NCI-H82 treated with DMSO at 0.1 percent for 48 hours (cell line): ENCODE results near the gene LTBP4.
"Not testable (repeated sequence)": the region's sequence is repeated elsewhere in the genome, so short reads cannot be mapped to it uniquely, and the experiment has no call there.

Experiments
- DNase-seq: peaks from one replicate; lab custom pipeline; 2025; ENCODE audit not compliant: unreplicated experiment; lab: John Stamatoyannopoulos, UW

LTBP4 gene

DNA sequence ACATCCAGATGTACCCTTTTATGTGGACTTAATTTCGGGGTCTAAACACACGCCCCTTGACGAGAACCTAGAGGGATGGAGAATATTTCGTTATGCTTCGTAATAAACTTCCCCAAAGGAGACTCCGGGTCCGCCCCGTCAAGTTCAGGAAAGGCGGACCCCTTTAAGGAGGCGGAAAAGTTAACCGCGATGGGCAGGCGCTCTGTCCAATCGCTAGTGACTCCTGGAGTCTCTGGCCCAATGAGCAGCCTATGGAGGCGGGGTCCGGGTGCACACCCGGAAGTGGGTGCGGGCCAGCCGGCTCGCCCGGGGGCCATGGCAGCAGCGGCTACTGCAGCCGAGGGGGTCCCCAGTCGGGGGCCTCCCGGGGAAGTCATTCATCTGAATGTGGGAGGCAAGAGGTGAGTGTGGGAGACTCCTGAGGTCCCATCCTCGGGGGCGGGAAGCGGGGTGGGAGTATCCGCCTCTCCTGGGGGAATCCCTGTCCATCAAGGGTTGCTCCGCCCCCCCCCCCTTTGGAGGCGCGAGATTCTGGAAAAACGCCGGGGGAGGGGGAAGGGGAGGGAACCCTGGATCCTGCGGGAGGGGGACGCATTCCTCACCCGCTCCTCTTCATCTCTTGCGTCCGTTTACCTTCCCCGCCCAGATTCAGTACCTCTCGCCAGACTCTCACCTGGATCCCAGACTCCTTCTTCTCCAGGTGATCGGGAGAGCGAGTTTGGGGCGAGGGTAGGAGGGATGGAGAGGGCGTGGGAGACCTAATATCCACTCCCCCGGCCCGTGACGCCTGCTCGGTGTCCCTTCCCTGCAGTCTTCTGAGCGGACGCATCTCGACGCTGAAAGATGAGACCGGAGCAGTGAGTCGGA, 24.4 kb upstream of the LTBP4 start, which contains the start of gene SHKBP1:
Gene SHKBP1 (plus strand): TSS at position 289 of the 867 bp plus-strand sequence. CDS start 27 bp downstream, at position 316.
- peak; percentile 87 for DNase-seq

DNA sequence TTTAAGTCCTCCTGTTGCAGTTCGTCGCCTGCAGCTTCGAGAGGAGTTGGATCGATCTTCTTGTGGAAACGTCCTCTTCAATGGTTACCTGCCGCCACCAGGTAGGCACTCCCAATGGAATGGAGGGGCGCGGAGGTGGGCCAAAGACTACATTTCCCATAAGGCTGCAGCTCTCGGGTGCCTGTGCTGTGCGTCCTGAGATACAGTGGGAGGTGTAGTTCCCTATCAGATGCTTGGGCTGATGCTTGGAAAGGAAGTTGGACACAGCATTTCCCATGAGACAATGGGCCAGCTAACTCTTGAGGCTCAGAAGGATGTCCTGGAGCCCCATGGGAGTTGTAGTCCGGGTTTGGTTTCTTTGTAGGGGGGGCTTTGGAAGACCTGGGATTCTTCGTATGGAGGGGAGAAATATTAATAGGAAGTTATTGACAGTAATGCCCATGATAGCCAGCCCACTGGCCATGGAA, 22.7 kb upstream of the LTBP4 start:
- DNase-seq: peak; percentile 70

DNA sequence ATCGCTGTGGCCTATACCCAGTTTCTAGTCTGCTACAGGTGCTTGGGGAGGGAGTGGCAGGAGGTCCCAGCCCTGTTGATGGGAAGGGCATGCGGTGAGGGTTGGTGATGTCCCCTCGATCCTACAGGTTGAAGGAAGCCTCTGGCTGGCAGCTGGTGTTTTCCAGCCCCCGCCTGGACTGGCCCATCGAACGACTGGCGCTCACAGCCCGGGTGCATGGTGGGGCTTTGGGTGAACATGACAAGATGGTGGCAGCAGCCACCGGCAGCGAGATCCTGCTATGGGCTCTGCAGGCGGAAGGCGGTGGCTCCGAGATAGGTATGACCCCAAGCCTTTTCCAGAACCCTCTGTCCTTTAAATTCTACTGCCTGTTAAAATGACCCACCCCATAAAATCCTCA, 20.6 kb upstream of the LTBP4 start:
- DNase-seq: no peak

DNA sequence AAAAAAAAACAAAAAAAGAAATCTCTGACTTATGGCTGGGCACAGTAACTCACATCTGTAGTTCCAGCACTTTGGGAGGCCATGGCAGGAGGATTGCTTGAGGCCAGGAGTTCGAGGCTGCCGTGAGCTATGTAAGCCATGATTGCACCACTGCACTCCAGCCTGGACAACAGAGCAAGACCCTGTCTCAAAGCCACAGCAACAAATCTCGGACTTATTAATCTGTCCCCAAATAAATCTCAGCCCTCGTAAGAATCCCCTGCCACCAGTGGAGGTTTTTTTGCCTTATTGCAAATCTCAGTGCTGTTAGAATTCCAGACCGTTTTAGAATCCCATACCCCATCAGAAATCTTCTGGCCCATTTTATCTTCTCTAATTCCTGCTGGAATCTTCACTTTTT, 19.6 kb upstream of the LTBP4 start:
- DNase-seq: no peak

DNA sequence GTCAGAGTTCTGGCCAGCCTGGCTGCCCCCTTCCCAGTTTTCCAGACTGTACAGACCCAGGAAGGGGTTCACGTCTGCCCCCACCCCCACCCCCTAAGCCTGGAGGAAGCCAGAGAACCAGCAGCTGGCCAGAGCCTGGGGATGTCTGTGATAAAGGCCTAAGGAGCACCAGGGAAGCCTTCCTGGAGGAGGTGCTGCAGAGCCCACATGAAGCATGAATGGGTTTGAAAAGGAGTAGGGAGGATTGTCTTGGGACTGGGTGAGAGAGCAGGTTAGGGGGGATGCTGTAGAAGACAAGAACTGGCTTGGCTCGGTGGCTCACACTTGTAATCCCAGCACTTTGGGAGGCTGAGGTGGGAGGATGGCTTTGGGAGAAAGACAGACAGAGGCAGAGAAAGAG, 18.7 kb upstream of the LTBP4 start:
- DNase-seq: no peak

DNA sequence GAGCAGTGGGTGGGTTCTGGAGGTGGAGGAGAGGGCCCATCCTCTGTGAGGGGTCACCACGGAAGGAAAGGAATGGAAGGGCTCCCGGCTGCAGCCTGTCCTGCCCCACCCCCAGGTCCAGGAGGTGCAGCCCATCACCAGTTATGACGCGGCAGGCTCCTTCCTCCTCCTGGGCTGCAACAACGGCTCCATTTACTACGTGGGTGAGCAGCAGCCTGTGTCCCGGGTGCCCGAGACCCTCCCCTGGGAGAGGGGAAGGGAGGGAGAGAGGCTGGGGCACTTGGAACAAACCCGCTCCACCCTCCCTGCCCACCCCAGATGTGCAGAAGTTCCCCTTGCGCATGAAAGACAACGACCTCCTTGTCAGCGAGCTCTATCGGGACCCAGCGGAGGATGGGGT, 17.9 kb upstream of the LTBP4 start:
- no peak for DNase-seq

DNA sequence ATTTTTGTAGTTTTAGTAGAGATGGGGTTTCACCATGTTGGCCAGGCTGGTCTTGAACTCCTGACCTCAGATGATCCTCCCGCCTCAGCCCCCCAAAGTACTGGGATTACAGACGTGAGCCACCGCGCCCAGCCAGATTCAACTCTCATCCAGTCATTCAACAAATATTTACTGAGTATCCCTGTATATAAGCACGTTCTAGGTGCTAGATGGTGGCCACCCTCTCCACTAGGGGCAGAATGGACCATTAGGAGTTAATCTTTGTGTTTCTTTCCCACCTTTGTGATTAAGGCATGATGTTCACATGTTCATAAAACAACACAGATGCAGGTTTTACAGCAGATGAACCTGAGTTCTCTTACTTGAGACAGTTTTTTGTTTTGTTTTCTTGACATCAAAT, 17.2 kb upstream of the LTBP4 start:
- no peak for DNase-seq

DNA sequence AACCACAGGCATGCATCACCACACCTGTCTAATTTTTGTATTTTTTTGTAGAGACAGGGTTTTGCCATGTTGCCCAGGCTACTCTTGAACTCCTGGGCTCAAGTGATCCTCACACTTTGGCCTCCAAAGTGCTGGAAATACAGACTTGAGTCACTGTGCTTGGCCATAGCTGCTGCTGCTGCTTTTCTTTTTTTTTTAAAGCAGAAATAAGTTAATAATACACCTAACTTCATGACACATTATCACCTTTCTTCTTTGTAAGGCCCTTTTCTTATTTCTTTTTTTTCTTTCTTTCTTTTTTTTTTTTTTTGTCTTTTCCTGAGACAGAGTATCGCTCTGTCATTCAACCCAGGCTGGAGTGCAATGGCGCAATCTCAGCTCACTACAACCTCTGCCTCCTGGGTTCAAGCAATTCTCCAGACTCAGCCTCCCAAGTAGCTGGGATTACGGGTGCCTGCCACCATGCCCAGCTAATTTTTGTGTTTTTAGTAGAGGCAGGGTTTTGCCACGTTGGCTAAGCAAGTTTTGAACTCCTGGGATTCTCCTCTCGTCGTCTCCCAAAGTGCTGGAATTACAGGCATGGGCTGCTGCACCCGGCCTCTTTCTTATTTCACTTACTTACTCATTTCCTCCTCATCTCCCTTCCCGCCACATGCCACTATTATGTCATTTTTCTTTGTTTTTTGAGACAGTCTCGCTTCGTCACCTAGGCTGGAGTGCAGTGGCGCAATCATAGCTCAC, 15.8 kb upstream of the LTBP4 start:
- DNase-seq: no peak

DNA sequence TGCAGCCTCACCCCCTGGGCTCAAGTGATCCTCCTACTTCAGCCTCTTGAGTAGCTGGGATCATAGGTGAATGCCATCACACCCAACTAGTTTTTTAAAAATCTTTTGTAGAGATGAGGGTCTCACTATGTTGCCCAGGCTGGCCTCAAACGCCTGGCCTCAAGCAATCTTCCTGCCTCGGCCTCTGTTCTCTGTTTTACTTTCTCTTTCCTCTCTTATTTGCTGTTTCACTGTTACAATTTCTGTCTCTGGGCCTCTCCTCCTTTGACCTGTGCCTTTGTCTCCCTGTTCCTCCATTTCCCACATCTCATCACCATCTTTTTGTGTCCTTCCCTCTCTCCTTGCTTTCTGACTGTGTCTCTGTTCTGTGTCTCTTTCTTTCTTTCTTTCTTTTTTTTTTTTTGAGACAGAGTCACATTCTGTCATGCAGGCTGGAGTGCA, 15.2 kb upstream of the LTBP4 start:
- DNase-seq: no peak

DNA sequence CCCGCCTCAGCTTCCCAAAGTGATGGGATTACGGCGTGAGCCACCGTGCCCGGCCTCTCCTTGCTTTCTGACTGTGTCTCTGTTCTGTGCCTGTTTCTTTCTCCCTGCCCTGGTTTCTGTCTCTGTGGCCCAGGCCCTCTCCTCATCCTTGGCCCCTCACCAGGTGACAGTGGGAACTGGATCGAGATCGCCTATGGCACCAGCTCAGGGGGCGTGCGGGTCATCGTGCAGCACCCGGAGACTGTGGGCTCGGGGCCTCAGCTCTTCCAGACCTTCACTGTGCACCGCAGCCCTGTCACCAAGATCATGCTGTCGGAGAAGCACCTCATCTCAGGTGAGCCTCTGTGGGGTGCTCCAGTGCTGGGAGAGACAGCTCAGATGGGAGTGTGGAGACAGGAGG, 14.6 kb upstream of the LTBP4 start:
- DNase-seq: no peak

DNA sequence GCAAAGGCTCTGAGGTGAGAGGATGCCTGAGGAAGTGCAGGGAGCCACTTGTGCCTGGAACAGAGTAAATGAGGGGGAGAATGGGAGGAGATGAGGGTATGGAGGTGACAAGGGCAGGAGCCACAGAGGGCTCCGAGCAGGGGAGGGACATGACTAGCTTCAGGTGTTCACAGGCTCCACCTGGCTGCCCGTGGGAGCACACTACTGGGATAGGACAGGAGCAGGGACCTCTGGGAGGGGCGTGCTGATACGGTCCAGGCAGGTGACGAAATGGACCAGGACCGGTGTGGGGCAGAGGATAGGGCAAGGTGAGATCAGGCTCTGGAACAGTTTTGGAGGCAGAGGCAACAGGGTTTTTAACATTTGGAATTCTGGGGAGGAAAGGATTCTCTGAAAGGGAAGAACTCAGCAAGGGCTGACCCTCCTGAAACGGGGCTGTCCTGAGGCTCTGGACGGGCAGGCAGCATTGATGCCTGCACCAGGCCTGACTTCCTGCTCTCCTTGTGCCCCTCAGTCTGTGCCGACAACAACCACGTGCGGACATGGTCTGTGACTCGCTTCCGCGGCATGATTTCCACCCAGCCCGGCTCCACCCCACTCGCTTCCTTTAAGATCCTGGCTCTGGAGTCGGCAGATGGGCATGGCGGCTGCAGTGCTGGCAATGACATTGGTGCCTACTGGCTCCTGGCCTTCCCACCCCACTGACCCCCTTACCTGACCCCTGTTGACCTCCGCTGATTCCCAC, 12.9 kb upstream of the LTBP4 start:
- DNase-seq: no peak

DNA sequence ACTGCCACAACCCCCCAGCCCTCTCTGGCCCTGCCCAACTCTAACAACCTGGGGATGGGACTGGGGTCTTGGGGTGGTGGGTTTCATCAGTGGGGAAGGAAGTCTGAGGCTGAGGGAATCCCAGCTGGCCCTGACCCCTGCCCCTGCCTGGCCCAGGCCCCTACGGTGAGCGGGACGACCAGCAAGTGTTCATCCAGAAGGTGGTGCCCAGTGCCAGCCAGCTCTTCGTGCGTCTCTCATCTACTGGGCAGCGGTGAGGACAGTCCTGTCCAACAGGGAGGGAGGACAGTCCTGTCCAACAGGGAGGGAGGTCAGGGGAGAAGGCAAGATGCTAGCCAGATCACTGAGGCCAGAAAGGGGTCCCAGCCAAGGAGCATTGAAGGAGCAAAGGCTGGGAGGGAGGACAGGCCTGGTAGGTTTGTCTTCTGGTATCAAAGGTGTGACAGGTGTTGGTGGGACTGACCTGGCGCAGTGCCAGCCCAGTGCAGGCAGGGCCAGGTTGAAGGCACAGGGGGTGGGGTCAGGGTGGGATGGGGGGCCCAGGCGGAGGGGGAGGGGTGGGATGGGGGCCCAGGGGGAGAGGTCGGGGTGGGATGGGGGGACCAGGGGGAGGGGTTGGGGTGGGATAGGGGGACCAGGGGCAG, 12.1 kb upstream of the LTBP4 start:
- DNase-seq: no peak

DNA sequence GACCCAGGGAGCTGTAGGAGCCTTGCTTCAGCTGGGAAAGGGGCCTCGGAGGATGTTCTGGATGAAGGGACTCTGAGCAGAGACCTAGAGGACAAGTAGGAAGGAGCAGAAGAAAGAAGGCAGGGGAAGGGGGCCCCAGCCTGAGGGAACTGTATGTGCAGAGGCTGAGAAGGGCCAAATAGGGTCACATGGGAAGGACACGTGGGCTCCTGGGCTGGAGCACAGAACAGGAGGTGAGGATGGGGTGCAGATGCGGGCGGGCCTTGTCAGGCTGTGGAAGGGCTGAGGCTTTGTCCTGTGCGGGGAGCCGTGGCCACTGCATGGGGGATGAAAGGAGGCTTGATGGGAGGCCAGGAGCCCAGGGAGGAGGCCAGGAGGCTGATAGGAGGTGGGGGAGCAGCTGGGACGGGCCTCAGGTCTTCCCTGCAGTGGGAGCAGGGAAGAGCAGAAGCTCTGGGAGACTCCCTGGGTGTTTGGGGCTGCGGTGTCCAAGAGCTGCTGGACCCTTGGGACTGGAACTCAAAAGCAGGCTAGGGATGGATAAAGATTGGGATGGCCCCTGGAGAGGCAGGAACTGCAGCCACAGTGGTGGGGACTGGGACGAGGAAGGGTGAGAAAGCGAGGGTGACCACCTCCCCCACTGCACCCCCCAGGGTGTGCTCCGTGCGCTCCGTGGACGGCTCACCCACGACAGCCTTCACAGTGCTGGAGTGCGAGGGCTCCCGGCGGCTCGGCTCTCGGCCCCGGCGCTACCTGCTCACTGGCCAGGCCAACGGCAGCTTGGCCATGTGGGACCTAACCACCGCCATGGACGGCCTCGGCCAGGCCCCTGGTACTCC, 11.4 kb upstream of the LTBP4 start:
- no peak for DNase-seq

DNA sequence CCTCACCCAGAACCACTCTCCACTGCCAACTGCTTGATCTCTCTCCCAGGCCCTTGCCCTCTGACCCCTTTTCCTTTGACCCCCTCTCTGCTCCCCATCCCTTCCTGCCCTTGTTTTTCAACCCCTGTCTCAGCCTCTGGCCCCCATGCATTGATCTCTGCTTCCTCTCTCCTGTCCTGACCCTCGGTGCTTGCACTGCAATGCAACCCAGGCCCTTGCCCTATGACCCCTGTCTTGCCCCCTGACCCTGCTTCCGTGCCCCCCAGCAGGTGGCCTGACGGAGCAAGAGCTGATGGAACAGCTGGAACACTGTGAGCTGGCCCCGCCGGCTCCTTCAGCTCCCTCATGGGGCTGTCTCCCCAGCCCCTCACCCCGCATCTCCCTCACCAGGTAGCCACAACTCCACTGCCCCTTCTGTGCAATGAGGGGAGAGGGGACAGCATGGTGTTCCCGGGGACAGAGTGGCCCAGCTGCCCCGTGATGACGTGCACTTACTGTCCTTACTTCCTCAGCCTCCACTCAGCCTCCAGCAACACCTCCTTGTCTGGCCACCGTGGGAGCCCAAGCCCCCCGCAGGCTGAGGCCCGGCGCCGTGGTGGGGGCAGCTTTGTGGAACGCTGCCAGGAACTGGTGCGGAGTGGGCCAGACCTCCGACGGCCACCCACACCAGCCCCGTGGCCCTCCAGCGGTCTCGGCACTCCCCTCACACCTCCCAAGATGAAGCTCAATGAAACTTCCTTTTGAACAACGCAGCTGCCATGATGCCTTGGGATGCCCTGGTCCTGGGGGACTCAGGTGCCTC, 10.5 kb upstream of the LTBP4 start:
- no peak for DNase-seq

DNA sequence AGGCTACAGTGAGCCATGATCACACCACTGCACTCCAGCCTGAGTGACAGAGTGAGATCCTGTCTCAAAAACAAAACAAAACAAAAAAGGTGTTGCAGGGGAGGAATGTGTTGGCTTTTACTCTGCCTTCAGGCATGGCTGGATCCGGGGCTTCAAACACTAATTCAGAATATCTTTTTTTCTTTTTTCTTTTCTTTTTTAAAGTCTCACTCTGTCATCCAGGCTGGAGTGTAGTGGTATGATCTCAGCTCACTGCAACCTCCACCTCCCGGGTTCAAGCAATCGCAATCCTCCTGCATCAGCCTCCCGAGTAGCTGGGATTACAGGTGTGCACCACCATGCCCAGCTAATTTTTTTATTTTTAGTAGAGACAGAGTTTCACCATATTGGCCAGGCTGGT, 9.4 kb upstream of the LTBP4 start:
- DNase-seq: not testable (repeated sequence)

DNA sequence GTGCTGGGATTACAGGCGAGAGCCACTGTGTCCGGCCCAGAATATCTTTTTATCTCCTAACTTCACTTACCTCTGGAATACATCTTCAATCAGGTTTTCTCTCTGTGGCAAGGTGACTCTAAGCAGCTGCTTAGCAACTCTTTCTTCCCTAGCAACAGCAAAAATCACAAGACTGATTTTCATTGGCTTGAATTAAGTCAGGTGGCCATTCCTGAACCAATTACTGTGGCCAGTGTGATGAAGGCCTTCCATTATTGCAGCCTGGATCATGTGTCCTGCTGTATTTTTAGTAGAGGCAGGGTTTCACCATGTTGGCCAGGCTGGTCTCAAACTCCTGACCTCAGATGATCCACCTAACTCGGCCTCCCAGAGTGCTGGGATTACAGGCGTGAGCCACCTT, 9.0 kb upstream of the LTBP4 start:
- DNase-seq: peak; percentile 38

DNA sequence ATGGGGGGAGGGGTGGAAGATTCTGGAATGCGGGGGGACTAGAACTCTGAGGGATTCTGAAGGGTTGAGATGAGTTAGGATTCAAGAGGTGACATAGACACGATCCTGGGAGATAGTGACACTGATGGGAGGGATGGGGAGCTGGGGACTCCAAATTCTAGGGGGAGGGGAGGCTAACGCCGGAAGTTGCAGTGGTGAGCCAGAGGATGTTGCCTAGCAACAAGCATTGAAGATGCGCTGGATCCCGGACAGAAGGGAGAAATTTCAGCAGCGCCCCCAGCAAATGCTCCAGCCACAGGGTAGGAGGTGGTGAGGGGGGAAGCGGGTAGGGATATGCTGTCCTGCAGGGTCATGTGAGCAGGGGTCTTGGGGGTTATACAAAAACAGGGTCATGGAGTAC, 6.9 kb upstream of the LTBP4 start:
- DNase-seq: no peak

DNA sequence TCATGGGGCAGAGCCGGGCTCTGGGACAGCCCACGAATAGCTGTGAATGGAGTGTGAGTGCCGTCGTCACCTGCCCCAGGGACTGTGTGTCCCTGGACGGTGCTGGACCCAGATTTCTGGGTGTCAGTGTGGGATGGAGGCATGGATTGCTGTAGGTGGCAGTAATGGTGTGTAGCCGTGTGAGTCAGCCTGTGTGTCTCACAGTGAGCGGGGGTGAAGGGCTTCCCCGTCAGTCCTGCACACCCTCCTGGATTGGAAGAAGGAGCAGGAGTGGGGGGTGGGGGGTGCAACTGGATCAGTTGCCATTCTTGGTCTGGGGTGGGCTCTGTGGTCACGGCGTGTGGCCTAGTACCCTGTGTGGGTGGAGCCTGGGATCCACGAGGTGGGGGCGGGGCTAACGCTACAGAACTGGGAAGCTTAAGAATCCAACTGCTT, 6.5 kb upstream of the LTBP4 start:
- no peak for DNase-seq
